Ovary (tissue), 3 donors: ENCODE data around the gene TOR1AIP2.

Experiments used
- CTCF ChIP-seq, 3 donors: fragments of 450-650 bp in 2 of 3; fragments of 200-600 bp in 1 of 3; IDR thresholded peaks; one replicate each; pipeline versions ENCODE4 v1.5.1 to v1.8.0; 2016 to 2022; ENCODE audit warnings: antibody characterized with exemption in 3 of 3, mild to moderate bottlenecking in 1 of 3
- EP300 ChIP-seq: sonication (generic); formaldehyde crosslinking; IDR thresholded peaks from one replicate; pipeline ENCODE4 v1.6.1; 2017; ENCODE audit warnings: antibody characterized with exemption
- POLR2A ChIP-seq: fragments of 450-650 bp; IDR thresholded peaks from one replicate; pipeline ENCODE4 v1.6.1; 2017; ENCODE audit warnings: antibody characterized with exemption, mild to moderate bottlenecking, moderate library complexity
- donor health status: DM: no; HTN: no; CAD: no.

GRCh38 chr1:179808503-179808902 is 69.1 kb downstream of the TOR1AIP2 start:
- TF ChIP-seq CTCF (IDR thresholded peaks at IDR 0.05) (no peak), POLR2A (no peak), EP300 (no peak)
